Fibroblast of mammary gland (primary cell): ENCODE results near the gene RAP2A.

Experiments
- DNase-seq: peaks from one replicate; pipeline ENCODE4 v3.0.0-alpha.2; 2010; ENCODE audit warnings: low read depth
- H3K4me3 ChIP-seq: 2 replicates; pipeline ENCODE4 v1.5.1; 2011; ENCODE audit warnings: low read depth, mild to moderate bottlenecking, low read length, moderate library complexity; ENCODE audit not compliant: control insufficient read depth
- TF ChIP-seq, protein P1 (sequence below): conservative IDR thresholded peaks from 2 replicates; pipeline ENCODE4 v1.5.1; 2011; ENCODE audit warnings: low read depth, low read length, inconsistent platforms; ENCODE audit not compliant: control insufficient read depth, insufficient read depth

Gene RAP2A

DNA sequence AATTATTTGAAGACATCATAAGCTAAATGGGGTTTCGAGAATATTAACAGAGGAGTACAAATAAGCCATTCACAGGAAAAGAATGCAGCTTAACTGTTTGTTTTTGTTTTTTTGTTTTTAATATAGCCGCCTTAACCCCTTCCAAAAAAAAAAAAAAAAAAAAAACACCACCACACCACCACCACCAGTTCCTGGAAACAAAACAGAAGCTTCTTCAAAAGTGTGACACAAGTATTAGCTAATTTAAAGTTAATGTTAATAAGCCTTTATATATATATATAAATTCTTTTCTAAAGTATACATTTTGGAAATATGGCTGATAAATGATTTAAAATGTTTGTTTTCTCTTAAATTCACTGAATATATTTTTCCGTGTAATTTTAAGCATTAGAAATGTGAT is 1.4 kb downstream of the RAP2A start:
- peak overlapping the region; percentile 70 for H3K4me3 ChIP-seq
- no peak for DNase-seq
- TF ChIP-seq, protein P1, sequence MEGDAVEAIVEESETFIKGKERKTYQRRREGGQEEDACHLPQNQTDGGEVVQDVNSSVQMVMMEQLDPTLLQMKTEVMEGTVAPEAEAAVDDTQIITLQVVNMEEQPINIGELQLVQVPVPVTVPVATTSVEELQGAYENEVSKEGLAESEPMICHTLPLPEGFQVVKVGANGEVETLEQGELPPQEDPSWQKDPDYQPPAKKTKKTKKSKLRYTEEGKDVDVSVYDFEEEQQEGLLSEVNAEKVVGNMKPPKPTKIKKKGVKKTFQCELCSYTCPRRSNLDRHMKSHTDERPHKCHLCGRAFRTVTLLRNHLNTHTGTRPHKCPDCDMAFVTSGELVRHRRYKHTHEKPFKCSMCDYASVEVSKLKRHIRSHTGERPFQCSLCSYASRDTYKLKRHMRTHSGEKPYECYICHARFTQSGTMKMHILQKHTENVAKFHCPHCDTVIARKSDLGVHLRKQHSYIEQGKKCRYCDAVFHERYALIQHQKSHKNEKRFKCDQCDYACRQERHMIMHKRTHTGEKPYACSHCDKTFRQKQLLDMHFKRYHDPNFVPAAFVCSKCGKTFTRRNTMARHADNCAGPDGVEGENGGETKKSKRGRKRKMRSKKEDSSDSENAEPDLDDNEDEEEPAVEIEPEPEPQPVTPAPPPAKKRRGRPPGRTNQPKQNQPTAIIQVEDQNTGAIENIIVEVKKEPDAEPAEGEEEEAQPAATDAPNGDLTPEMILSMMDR = no peak

GRCh38 chr13:97435794-97436193 is 1.8 kb downstream of the RAP2A start:
- peak overlapping the region; percentile 70 for H3K4me3 ChIP-seq
- peak; percentile 35 for DNase-seq

DNA sequence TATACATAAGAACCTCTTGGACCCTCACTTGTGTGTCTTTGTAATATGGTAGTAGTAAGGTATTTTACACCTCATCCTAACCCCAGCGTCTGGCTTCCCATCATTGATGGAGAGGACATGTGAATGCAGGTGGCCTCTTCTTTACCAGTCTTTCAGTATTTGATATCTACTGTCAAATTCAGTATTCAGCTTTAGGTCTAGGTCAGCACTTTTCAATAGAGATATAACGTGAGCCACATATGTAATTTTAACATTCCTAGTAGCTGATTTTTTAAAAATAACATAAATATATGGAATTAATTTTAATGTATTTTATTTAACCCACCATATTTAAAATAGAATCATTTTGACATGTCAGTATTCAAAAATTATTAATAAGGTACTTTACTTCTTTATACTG is 2.9 kb downstream of the RAP2A start:
- TF ChIP-seq, protein P1 = no peak
- no peak for DNase-seq
- no peak overlapping the region for H3K4me3 ChIP-seq

More at GRCh38 chr13:97435794-97436193, 1.8 kb downstream of the RAP2A start:
- TF ChIP-seq, protein P1 = no peak

GRCh38 chr13:97437729-97438128 is 3.8 kb downstream of the RAP2A start:
- TF ChIP-seq, protein P1 = no peak
- no peak overlapping the region for H3K4me3 ChIP-seq
- DNase-seq = no peak

- H3K4me3 ChIP-seq = no peak overlapping the region
- TF ChIP-seq, protein P1 = no peak
- DNase-seq = no peak
Measured at GRCh38 chr13:97438856-97439595, 5.1 kb downstream of the RAP2A start.

- peak; percentile 17 for DNase-seq
- TF ChIP-seq, protein P1 = no peak
- no peak overlapping the region for H3K4me3 ChIP-seq
Measured at GRCh38 chr13:97440598-97441170, 6.7 kb downstream of the RAP2A start.
